ENCODE measurements around the gene MAP1LC3B2. TPM values are rescaled to one million over a fixed set of nuclear protein-coding genes. Genes with fewer than 3 reads are reported as not detected.
A peak's percentile ranks its signal among the peaks of the same experiment; 100 is the strongest.

Gene MAP1LC3B2
- 1 to 10 TPM in 4 of 6 donors, not detected in 2; 1.5 to 5.7 (median 2.5) TPM for total RNA-seq

GRCh38 chr12:116559162-116559935 is at the start of gene MAP1LC3B2:
MAP1LC3B2 (plus strand) TSS chr12:116559381; CDS start chr12:116575943, 16,562 bp downstream.
- Histone ChIP-seq H3K4me1 (peaks cover 0 to 17% (median 16%) of the 10 kb centered on the region in 4 donors), H3K36me3 (no peaks in the 10 kb centered on the region), H3K9me3 (no peaks in the 10 kb centered on the region), H3K27me3 (no peaks in the 10 kb centered on the region), H3K27ac (peak within 1 kb of the TSS; percentile 54 to 84 (median 82)), H3K4me3 (peak within 1 kb of the TSS in 3 of 4 donors; percentile 2 to 15 (median 7))
- peak; percentile 58 to 88 for DNase-seq
- peak; percentile 80 to 92 for ATAC-seq (ENCODE audit: low FRiP score in 2 of 2)
- WGBS, 2 donors = 39 to 51% methylated on average over 19 of the region's 19 CpGs
- TF ChIP-seq EP300 (IDR thresholded peaks at IDR 0.05) = no peak
- TF ChIP-seq POLR2AphosphoS5 (IDR thresholded peaks at IDR 0.05) = peak in 1 of 2 donors; percentile 44
- peak in 1 of 4 donors; percentile 11 for TF ChIP-seq POLR2A (IDR thresholded peaks at IDR 0.05)

GRCh38 chr12:116513944-116514343 is 45.2 kb upstream of the MAP1LC3B2 start:
- DNase-seq = no peak
- TF ChIP-seq POLR2A (IDR thresholded peaks at IDR 0.05) (no peak), EP300 (IDR thresholded peaks at IDR 0.05) (no peak), CTCF (IDR thresholded peaks at IDR 0.05) (no peak)
- 74 to 80% methylated on average over 8 of the region's 8 CpGs for WGBS, 2 donors

GRCh38 chr12:116515684-116516083 is 43.5 kb upstream of the MAP1LC3B2 start:
- Histone ChIP-seq H3K4me1 (no peaks in the 10 kb centered on the region), H3K36me3 (no peaks in the 10 kb centered on the region), H3K27ac (no peak overlapping the region), H3K9me3 (no peaks in the 10 kb centered on the region), H3K4me3 (no peak overlapping the region), H3K27me3 (no peaks in the 10 kb centered on the region)
- WGBS, 2 donors = 69 to 76% methylated on average over 4 of the region's 4 CpGs
- DNase-seq = no peak
- no peak for TF ChIP-seq EP300 (IDR thresholded peaks at IDR 0.05)
- no peak for TF ChIP-seq POLR2A (IDR thresholded peaks at IDR 0.05)
- TF ChIP-seq CTCF (IDR thresholded peaks at IDR 0.05) = no peak
- no peak for TF ChIP-seq POLR2AphosphoS5 (IDR thresholded peaks at IDR 0.05)
- peak in 1 of 2 donors; percentile 63 for ATAC-seq (ENCODE audit: low FRiP score in 2 of 2)

More at GRCh38 chr12:116513944-116514343, 45.2 kb upstream of the MAP1LC3B2 start:
- H3K4me3 ChIP-seq = no peak overlapping the region
- no peaks in the 10 kb centered on the region for H3K36me3 ChIP-seq
- no peak for ATAC-seq (ENCODE audit: low FRiP score in 2 of 2)
- peaks cover 0 to 1% (median under 1%) of the 10 kb centered on the region in 4 donors for H3K4me1 ChIP-seq
- no peaks in the 10 kb centered on the region for H3K9me3 ChIP-seq
- no peak overlapping the region for H3K27ac ChIP-seq
- no peaks in the 10 kb centered on the region for H3K27me3 ChIP-seq

- no peaks in the 10 kb centered on the region for H3K4me1 ChIP-seq
These were observed 42.5 kb upstream of the MAP1LC3B2 start for GRCh38 chr12:116516657-116517056.

More at GRCh38 chr12:116516657-116517056, 42.5 kb upstream of the MAP1LC3B2 start:
- TF ChIP-seq POLR2A (IDR thresholded peaks at IDR 0.05) (no peak), POLR2AphosphoS5 (IDR thresholded peaks at IDR 0.05) (no peak), CTCF (IDR thresholded peaks at IDR 0.05) (no peak), EP300 (IDR thresholded peaks at IDR 0.05) (no peak)
- DNase-seq (peak in 1 of 2 donors; percentile 50), ATAC-seq (ENCODE audit: low FRiP score in 2 of 2) (no peak)
- Histone ChIP-seq H3K27me3 (no peaks in the 10 kb centered on the region), H3K4me3 (no peak overlapping the region), H3K9me3 (no peaks in the 10 kb centered on the region), H3K27ac (no peak overlapping the region), H3K36me3 (no peaks in the 10 kb centered on the region)
- 94 to 98% methylated on average over 3 to 11 of the region's 11 CpGs for WGBS, 2 donors

All from upper lobe of left lung (tissue), 6 donors.